HCT116 (cell line): ENCODE measurements around the gene MOG. TPM values are rescaled to one million over a fixed set of nuclear protein-coding genes. Genes with fewer than 3 reads are reported as not detected.

Experiments
- ATAC-seq: fragments of 200-7000 bp; cut with Tn5 transposase; 2 replicates; pipeline ENCODE4 v1.9.1; 2020; ENCODE audit warnings: mild to moderate bottlenecking, moderate library complexity
- BruUV-seq: library from RNA; stranded (reverse); fragments of 400-500 nt; replicated peaks from 2 replicates; lab custom pipeline; 2021; lab: Mats Ljungman, UMichigan
- CTCF ChIA-PET: fragments of 300-600 bp; sonication (Branson Sonifier 250); formaldehyde crosslinking; loops from one replicate; lab custom pipeline; 2021; ENCODE audit warnings: antibody characterized with exemption; lab: Charles Lee
- POLR2A ChIA-PET: fragments of 300-600, 350-600 bp; sonication (Branson Sonifier 250); formaldehyde crosslinking; loops from one replicate; lab custom pipeline; 2021; ENCODE audit warnings: antibody characterized with exemption; lab: Charles Lee
- RAD21 ChIA-PET, 2 experiments: fragments of 300-600 bp; sonication (Branson Sonifier 250); formaldehyde crosslinking; loops; one replicate each; lab custom pipeline; 2023; ENCODE audit warnings: low total read pairs in 2 of 2; ENCODE audit not compliant: uncharacterized antibody in 2 of 2, unreplicated experiment in 2 of 2, low non-redundant PET in 1 of 2; lab: Charles Lee
- DNase-seq: peaks from one replicate; pipeline ENCODE4 v3.0.0-alpha.2; 2010; ENCODE audit warnings: low read depth, low spot score
- H2AFZ ChIP-seq: fragments of 200-600 bp; shearing (Covaris generic), sonication (generic); 2 replicates; pipeline ENCODE4 v1.6.1; 2017; ENCODE audit warnings: low read depth, mixed run types, mixed read lengths, antibody characterized with exemption, low read length; ENCODE audit not compliant: poor library complexity, severe bottlenecking
- H3K27ac ChIP-seq: 2 replicates; pipeline ENCODE4 v1.5.1; 2012; ENCODE audit warnings: low read depth, low read length
- H3K27me3 ChIP-seq: fragments of 200-600 bp; sonication (generic); 2 replicates; pipeline ENCODE4 v1.6.1; 2016; ENCODE audit warnings: mixed run types, low read length, mixed read lengths; ENCODE audit not compliant: insufficient read depth
- H3K36me3 ChIP-seq, 2 experiments: fragments of 200-500 bp in 1 of 2; fragments of 200-600 bp in 1 of 2; sonication (Bioruptor generic) in 1 of 2; sonication (generic) in 1 of 2; 2 replicates each; pipeline versions ENCODE4 v1.5.1 to v1.6.1; 2014 to 2016; ENCODE audit warnings: low read length in 2 of 2, inconsistent platforms in 1 of 2, mixed read lengths in 1 of 2, mixed run types in 1 of 2; ENCODE audit not compliant: insufficient read depth in 2 of 2, control insufficient read depth in 1 of 2
- H3K4me1 ChIP-seq, 2 experiments: fragments of 200-600 bp in 1 of 2; sonication (generic) in 1 of 2; 2 replicates each; pipeline versions ENCODE4 v1.5.1 to v1.6.1; 2012 to 2017; ENCODE audit warnings: low read length in 2 of 2, inconsistent platforms in 1 of 2, mild to moderate bottlenecking in 1 of 2, mixed read lengths in 1 of 2, mixed run types in 1 of 2, moderate library complexity in 1 of 2; ENCODE audit not compliant: insufficient read depth in 2 of 2, control insufficient read depth in 1 of 2
- H3K4me2 ChIP-seq: fragments of 200-600 bp; sonication (generic); 2 replicates; pipeline ENCODE4 v1.6.1; 2017; ENCODE audit warnings: mixed run types, low read length, mixed read lengths
- H3K4me3 ChIP-seq, 2 experiments: fragments of 200-600 bp in 1 of 2; sonication (generic) in 1 of 2; replicated peaks in 1 of 2; 2 replicates each; pipeline ENCODE4 v1.5.1; 2011 to 2016; ENCODE audit warnings: low read length in 2 of 2, control low read depth in 1 of 2, low read depth in 1 of 2, mild to moderate bottlenecking in 1 of 2, mixed read lengths in 1 of 2, mixed run types in 1 of 2
- H3K79me2 ChIP-seq: fragments of 200-600 bp; sonication (generic); 2 replicates; pipeline ENCODE4 v1.6.1; 2017; ENCODE audit warnings: mild to moderate bottlenecking, mixed run types, low read length, moderate library complexity, mixed read lengths; ENCODE audit not compliant: insufficient read depth
- H3K9ac ChIP-seq: fragments of 200-600 bp; sonication (generic); 2 replicates; pipeline ENCODE4 v1.6.1; 2016; ENCODE audit warnings: low read length, mixed read lengths
- H3K9me2 ChIP-seq: fragments of 200-600 bp; sonication (generic), shearing (Covaris generic); 2 replicates; pipeline ENCODE4 v1.6.1; 2017; ENCODE audit warnings: mixed run types, mild to moderate bottlenecking, moderate library complexity; ENCODE audit not compliant: insufficient read depth
- H3K9me3 ChIP-seq, 2 experiments: fragments of 200-500 bp in 1 of 2; fragments of 200-600 bp in 1 of 2; sonication (Bioruptor generic) in 1 of 2; sonication (generic) in 1 of 2; 2 replicates each; pipeline ENCODE4 v1.6.1; 2014 to 2017; ENCODE audit warnings: low read length in 2 of 2, mixed read lengths in 2 of 2, inconsistent platforms in 1 of 2, low read depth in 1 of 2, mild to moderate bottlenecking in 1 of 2, mixed run types in 1 of 2, moderate library complexity in 1 of 2; ENCODE audit not compliant: control insufficient read depth in 1 of 2, insufficient read depth in 1 of 2
- H4K20me1 ChIP-seq: fragments of 200-600 bp; sonication (generic), shearing (Covaris generic); 2 replicates; pipeline ENCODE4 v1.6.1; 2017; ENCODE audit warnings: mixed run types, mild to moderate bottlenecking, moderate library complexity; ENCODE audit not compliant: insufficient read depth
- CEBPB ChIP-seq: IDR thresholded peaks from 2 replicates; pipeline ENCODE4 v1.6.1; 2012; ENCODE audit warnings: low read depth
- ELF1 ChIP-seq: IDR thresholded peaks from 2 replicates; pipeline ENCODE4 v1.6.1; 2012; ENCODE audit warnings: low read depth, borderline replicate concordance
- EZH2 ChIP-seq: fragments of 200-600 bp; sonication (generic); IDR thresholded peaks from 2 replicates; pipeline ENCODE4 v1.6.1; 2017; ENCODE audit warnings: antibody characterized with exemption, mixed run types
- FOSL1 ChIP-seq: IDR thresholded peaks from 2 replicates; pipeline ENCODE4 v1.6.1; 2012; ENCODE audit warnings: low read depth
- SIN3A ChIP-seq: IDR thresholded peaks from 2 replicates; pipeline ENCODE4 v1.6.1; 2012; ENCODE audit warnings: low read depth
- SP1 ChIP-seq: IDR thresholded peaks from 2 replicates; pipeline ENCODE4 v1.6.1; 2012; ENCODE audit warnings: low read depth
- intact Hi-C: fragments of 100-400 bp; cut with micrococcal nuclease; formaldehyde crosslinking; loops from 2 replicates; pipeline ENCODE4 v1.10.0; 2022
- total RNA-seq: library from RNA; stranded (reverse); gene quantifications from one replicate; pipeline ENCODE4 v1.2.1, GENCODE V29; 2021; ENCODE audit not compliant: unreplicated experiment
- TF ChIP-seq, protein P1 (sequence below): IDR thresholded peaks from 2 replicates; pipeline ENCODE4 v1.6.1; 2012
- TF ChIP-seq, protein P2 (sequence below): IDR thresholded peaks from 2 replicates; pipeline ENCODE4 v1.6.1; 2011; ENCODE audit warnings: mild to moderate bottlenecking, low read length, moderate library complexity; ENCODE audit not compliant: insufficient replicate concordance; ENCODE audit errors: extremely low read depth
- TF ChIP-seq, protein P3 (sequence below), 3 experiments: fragments of 200-600 bp in 1 of 3; sonication (generic) in 1 of 3; IDR thresholded peaks in 2 of 3; conservative IDR thresholded peaks in 1 of 3; 2 replicates each; pipeline ENCODE4 v1.5.1; 2012 to 2017; ENCODE audit warnings: low read depth in 2 of 3, low read length in 2 of 3, antibody characterized with exemption in 1 of 3, borderline replicate concordance in 1 of 3, control low read depth in 1 of 3, mild to moderate bottlenecking in 1 of 3, mixed read lengths in 1 of 3, mixed run types in 1 of 3, moderate library complexity in 1 of 3; ENCODE audit not compliant: insufficient read depth in 1 of 3

Gene MOG
- total RNA-seq, 1 experiment from 2014 or later, result not detected

DNA sequence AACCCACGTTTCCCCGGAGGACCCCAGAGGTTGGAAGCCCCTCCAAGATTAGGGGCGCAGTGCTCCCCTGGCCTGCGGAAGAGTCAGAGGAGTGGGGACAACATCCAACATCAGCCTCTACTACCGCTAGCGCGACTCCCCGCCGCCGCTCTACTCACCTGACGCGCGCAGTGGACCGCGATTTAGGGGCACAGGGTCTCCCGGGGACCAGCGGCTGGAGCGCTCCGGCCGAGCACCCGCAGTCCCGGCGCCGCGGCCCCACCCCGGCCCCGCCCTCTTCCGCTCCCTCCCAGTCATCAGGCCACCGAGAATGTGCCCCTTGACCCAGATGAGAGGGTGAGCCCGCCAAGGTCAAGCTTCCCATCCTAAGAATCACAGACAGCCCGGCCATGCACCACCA, 24.0 kb downstream of the MOG start, which contains the start of gene ZFP57 (continued):
- TF ChIP-seq EZH2, result no peak

DNA sequence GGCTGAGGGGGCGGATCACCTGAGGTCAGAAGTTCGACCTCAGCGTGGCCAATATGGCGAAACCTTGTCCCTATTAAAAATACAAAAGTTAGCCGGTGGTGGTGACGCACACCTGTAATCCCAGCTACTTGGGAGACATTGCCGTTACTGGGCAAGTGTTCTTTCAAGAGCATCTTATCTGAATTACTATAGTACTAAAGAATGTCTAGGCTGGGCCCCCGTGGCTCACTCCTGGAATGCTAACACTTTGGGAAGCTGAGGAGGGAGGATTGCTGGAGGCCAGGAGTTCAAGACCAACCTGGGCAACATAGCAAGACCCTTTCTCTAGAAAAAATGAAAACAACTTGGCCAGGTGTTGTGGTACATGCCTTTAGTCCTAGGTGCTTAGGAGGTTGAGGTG, 24.9 kb downstream of the MOG start:
- TF ChIP-seq, protein P1, sequence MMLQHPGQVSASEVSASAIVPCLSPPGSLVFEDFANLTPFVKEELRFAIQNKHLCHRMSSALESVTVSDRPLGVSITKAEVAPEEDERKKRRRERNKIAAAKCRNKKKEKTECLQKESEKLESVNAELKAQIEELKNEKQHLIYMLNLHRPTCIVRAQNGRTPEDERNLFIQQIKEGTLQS, result no peak
- TF ChIP-seq SIN3A, result no peak
- no peak for TF ChIP-seq FOSL1
- TF ChIP-seq, protein P2, sequence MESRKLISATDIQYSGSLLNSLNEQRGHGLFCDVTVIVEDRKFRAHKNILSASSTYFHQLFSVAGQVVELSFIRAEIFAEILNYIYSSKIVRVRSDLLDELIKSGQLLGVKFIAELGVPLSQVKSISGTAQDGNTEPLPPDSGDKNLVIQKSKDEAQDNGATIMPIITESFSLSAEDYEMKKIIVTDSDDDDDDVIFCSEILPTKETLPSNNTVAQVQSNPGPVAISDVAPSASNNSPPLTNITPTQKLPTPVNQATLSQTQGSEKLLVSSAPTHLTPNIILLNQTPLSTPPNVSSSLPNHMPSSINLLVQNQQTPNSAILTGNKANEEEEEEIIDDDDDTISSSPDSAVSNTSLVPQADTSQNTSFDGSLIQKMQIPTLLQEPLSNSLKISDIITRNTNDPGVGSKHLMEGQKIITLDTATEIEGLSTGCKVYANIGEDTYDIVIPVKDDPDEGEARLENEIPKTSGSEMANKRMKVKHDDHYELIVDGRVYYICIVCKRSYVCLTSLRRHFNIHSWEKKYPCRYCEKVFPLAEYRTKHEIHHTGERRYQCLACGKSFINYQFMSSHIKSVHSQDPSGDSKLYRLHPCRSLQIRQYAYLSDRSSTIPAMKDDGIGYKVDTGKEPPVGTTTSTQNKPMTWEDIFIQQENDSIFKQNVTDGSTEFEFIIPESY, result no peak
- no peak for TF ChIP-seq SP1
- no peak for TF ChIP-seq ELF1
- no peak for TF ChIP-seq CEBPB
- TF ChIP-seq, protein P3, sequence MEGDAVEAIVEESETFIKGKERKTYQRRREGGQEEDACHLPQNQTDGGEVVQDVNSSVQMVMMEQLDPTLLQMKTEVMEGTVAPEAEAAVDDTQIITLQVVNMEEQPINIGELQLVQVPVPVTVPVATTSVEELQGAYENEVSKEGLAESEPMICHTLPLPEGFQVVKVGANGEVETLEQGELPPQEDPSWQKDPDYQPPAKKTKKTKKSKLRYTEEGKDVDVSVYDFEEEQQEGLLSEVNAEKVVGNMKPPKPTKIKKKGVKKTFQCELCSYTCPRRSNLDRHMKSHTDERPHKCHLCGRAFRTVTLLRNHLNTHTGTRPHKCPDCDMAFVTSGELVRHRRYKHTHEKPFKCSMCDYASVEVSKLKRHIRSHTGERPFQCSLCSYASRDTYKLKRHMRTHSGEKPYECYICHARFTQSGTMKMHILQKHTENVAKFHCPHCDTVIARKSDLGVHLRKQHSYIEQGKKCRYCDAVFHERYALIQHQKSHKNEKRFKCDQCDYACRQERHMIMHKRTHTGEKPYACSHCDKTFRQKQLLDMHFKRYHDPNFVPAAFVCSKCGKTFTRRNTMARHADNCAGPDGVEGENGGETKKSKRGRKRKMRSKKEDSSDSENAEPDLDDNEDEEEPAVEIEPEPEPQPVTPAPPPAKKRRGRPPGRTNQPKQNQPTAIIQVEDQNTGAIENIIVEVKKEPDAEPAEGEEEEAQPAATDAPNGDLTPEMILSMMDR (IDR thresholded peaks at IDR 0.05 in 2 of 3, conservative IDR thresholded peaks at IDR 0.05 in 1 of 3; ENCODE audit: borderline replicate concordance in 1 of 3, insufficient read depth in 1 of 3, low read depth in 2 of 3, low read length in 2 of 3), result no peak
- Histone ChIP-seq H3K9me2 (no peaks in the 10 kb centered on the region), H2AFZ (no peak overlapping the region), H3K27ac (no peak overlapping the region), H3K27me3 (no peaks in the 10 kb centered on the region), H3K79me2 (no peaks in the 10 kb centered on the region), H3K9me3 (no peaks in the 10 kb centered on the region), H3K9ac (no peak overlapping the region), H3K4me2 (no peak overlapping the region), H3K36me3 (no peaks in the 10 kb centered on the region), H3K4me1 (peaks cover 0 to 7% of the 10 kb centered on the region in 2 experiments; a peak in 1 of 4 replicates), H3K4me3 (no peak overlapping the region), H4K20me1 (no peaks in the 10 kb centered on the region)
- no peak for DNase-seq
- RAD21 ChIA-PET, result no interaction called here
- intact Hi-C loops, result no loop called here
- no TSS peak for BruUV-seq
- POLR2A ChIA-PET, result no interaction called here
- ATAC-seq, result no peak
- CTCF ChIA-PET, result interaction anchor here (3.8 kb wide), 1 partner anchor 15 kb away, joined by 11 read pairs; no protein-coding TSS in a partner anchor
